Measurements from ENCODE around the gene AXL. TPM values are rescaled to one million over a fixed set of nuclear protein-coding genes. Genes with fewer than 3 reads are reported as not detected.
A peak's percentile ranks its signal among the peaks of the same experiment; 100 is the strongest.

AXL gene
- total and polyA plus RNA-seq, 2 of the 13 experiments (the other 11 are each of a cell fraction or from before 2014, with no cell fraction given): 0.71 to 5.9 TPM

GRCh38 chr19:41263850-41264580, 45.0 kb downstream of the AXL start, which contains the start of gene HNRNPUL1 (continued):
- TF ChIP-seq ZSCAN21 (CRISPR knock-in tag; IDR thresholded peaks at IDR 0.05; ENCODE audit: borderline replicate concordance) (no peak), ZNF850 (CRISPR knock-in tag; conservative IDR thresholded peaks at IDR 0.05) (no peak), SNAI1 (CRISPR knock-in tag; IDR thresholded peaks at IDR 0.05; ENCODE audit: borderline replicate concordance) (peak; percentile 90; the same call in 1 of the 2 replicates), ZNF768 (CRISPR knock-in tag; IDR thresholded peaks at IDR 0.05) (no peak), RBM22 (optimal IDR thresholded peaks at IDR 0.05; ENCODE audit: low read length) (no peak), DPF2 (CRISPR knock-in tag; IDR thresholded peaks at IDR 0.05; ENCODE audit: borderline replicate concordance, low read depth) (no peak), TIGD3 (CRISPR knock-in tag; IDR thresholded peaks at IDR 0.05; ENCODE audit: borderline replicate concordance) (0 out of 2 replicates have a peak, but pooled peaks have one; percentile 51), ZNF326 (CRISPR knock-in tag; IDR thresholded peaks at IDR 0.05; ENCODE audit: borderline replicate concordance) (no peak), ZNF598 (CRISPR knock-in tag; IDR thresholded peaks at IDR 0.05; ENCODE audit: borderline replicate concordance) (no peak), ZFX (CRISPR knock-in tag; IDR thresholded peaks at IDR 0.05; ENCODE audit: low read depth) (peak; percentile 96), ZSCAN5A (CRISPR knock-in tag; IDR thresholded peaks at IDR 0.05; ENCODE audit: borderline replicate concordance) (no peak; the same call in 1 of the 2 replicates), NFE2L2 (IDR thresholded peaks at IDR 0.05; ENCODE audit: low read length) (no peak), EP300 (IDR thresholded peaks at IDR 0.05; ENCODE audit: low read depth in 2 of 2, low read length in 2 of 2) (0 out of 4 replicates have a peak, but pooled peaks of 1 of the 2 experiments have one; percentile 6), EP300 (CRISPR knock-in tag; IDR thresholded peaks at IDR 0.05; ENCODE audit: borderline replicate concordance) (no peak; the same call in 1 of the 2 replicates), AGO1 (IDR thresholded peaks at IDR 0.05; ENCODE audit: low read depth, low read length, poor library complexity, severe bottlenecking) (peak; percentile 50), AHDC1 (CRISPR knock-in tag; IDR thresholded peaks at IDR 0.05; ENCODE audit: borderline replicate concordance) (no peak), KDM3A (CRISPR knock-in tag; IDR thresholded peaks at IDR 0.05; ENCODE audit: low read depth) (0 out of 2 replicates have a peak, but pooled peaks have one; percentile 77), NFE2 (CRISPR knock-in tag; IDR thresholded peaks at IDR 0.05) (no peak), HOXA7 (CRISPR knock-in tag; IDR thresholded peaks at IDR 0.05) (no peak), PRMT3 (CRISPR knock-in tag; IDR thresholded peaks at IDR 0.05; ENCODE audit: borderline replicate concordance, low read depth) (peak; percentile 67; the same call in 1 of the 2 replicates)

Measured in HepG2 (cell line).